ENCODE data around the gene FHOD1. TPM values are rescaled to one million over a fixed set of nuclear protein-coding genes. Genes with fewer than 3 reads are reported as not detected.

FHOD1 gene
- total RNA-seq, 6 experiments from 2014 or later: 46.3 to 55.9 (median 51.1) TPM

- H3K9me3 Mint-ChIP-seq: no peaks in the 10 kb centered on the region
- DNase-seq: no peak
- H3K4me1 Mint-ChIP-seq (ENCODE audit: low read depth): peaks cover 13% of the 10 kb centered on the region
- H3K27ac Mint-ChIP-seq: no peak overlapping the region
- peaks cover 9% of the 10 kb centered on the region for H3K27me3 Mint-ChIP-seq (ENCODE audit: insufficient read depth)
- H3K36me3 Mint-ChIP-seq (ENCODE audit: low read depth): peaks cover 27% of the 10 kb centered on the region; the same call in 1 of the 2 replicates
- H3K4me3 Mint-ChIP-seq: no peak overlapping the region
- peak; percentile 24 for TF ChIP-seq CTCF (IDR thresholded peaks at IDR 0.05)
Measured at GRCh38 chr16:67199808-67200198, 47.5 kb downstream of the FHOD1 start.

GRCh38 chr16:67199011-67199807 lies 48.1 kb downstream of the FHOD1 start, which contains the start of gene ELMO3:
TSS of gene ELMO3 (plus strand) at chr16:67199131. CDS start at chr16:67199327, 196 bp downstream.
- peaks cover 27% of the 10 kb centered on the region; the same call in 1 of the 2 replicates for H3K36me3 Mint-ChIP-seq (ENCODE audit: low read depth)
- 0 out of 2 replicates have a peak within 1 kb of the TSS, but pooled peaks have one; percentile 16 for H3K27ac Mint-ChIP-seq
- no peak within 1 kb of the TSS for H3K4me3 Mint-ChIP-seq

GRCh38 chr16:67198238-67198734 lies 49.0 kb downstream of the FHOD1 start:
- TF ChIP-seq CTCF (IDR thresholded peaks at IDR 0.05): peak; percentile 75
- H3K36me3 Mint-ChIP-seq (ENCODE audit: low read depth): peaks cover 36% of the 10 kb centered on the region; the same call in 1 of the 2 replicates
- DNase-seq: no peak
- no peaks in the 10 kb centered on the region for H3K9me3 Mint-ChIP-seq
- H3K4me3 Mint-ChIP-seq: no peak overlapping the region
- peaks cover 9% of the 10 kb centered on the region for H3K27me3 Mint-ChIP-seq (ENCODE audit: insufficient read depth)
- H3K4me1 Mint-ChIP-seq (ENCODE audit: low read depth): peaks cover 22% of the 10 kb centered on the region
- H3K27ac Mint-ChIP-seq: 0 out of 2 replicates have a peak overlapping the region, but pooled peaks have one; percentile 16

More at GRCh38 chr16:67199011-67199807, 48.1 kb downstream of the FHOD1 start, which contains the start of gene ELMO3:
- DNase-seq: no peak
- H3K27me3 Mint-ChIP-seq (ENCODE audit: insufficient read depth): peaks cover 9% of the 10 kb centered on the region
- peaks cover 13% of the 10 kb centered on the region for H3K4me1 Mint-ChIP-seq (ENCODE audit: low read depth)
- TF ChIP-seq CTCF (IDR thresholded peaks at IDR 0.05): peak; percentile 50
- no peaks in the 10 kb centered on the region for H3K9me3 Mint-ChIP-seq

GRCh38 chr16:67197704-67198103 lies 49.6 kb downstream of the FHOD1 start:
- H3K27ac Mint-ChIP-seq: no peak overlapping the region

GRCh38 chr16:67196881-67197280 lies 50.4 kb downstream of the FHOD1 start:
- H3K4me1 Mint-ChIP-seq (ENCODE audit: low read depth): peaks cover 31% of the 10 kb centered on the region
- H3K9me3 Mint-ChIP-seq: no peaks in the 10 kb centered on the region
- H3K27ac Mint-ChIP-seq: peak overlapping the region; percentile 7; the same call in 1 of the 2 replicates
- DNase-seq: no peak
- peaks cover 9% of the 10 kb centered on the region for H3K27me3 Mint-ChIP-seq (ENCODE audit: insufficient read depth)
- TF ChIP-seq CTCF (IDR thresholded peaks at IDR 0.05): no peak
- no peak overlapping the region for H3K4me3 Mint-ChIP-seq
- H3K36me3 Mint-ChIP-seq (ENCODE audit: low read depth): peaks cover 44% of the 10 kb centered on the region

More at GRCh38 chr16:67197704-67198103, 49.6 kb downstream of the FHOD1 start:
- Mint-ChIP-seq H3K4me3 (no peak overlapping the region), H3K36me3 (ENCODE audit: low read depth) (peaks cover 40% of the 10 kb centered on the region), H3K4me1 (ENCODE audit: low read depth) (peaks cover 28% of the 10 kb centered on the region), H3K9me3 (no peaks in the 10 kb centered on the region), H3K27me3 (ENCODE audit: insufficient read depth) (peaks cover 9% of the 10 kb centered on the region)
- TF ChIP-seq CTCF (IDR thresholded peaks at IDR 0.05): no peak
- no peak for DNase-seq
